ENCODE results near the gene CES2.

GRCh38 chr16:66918355-66918754 lies 17.0 kb upstream of the CES2 start:
- TF ChIP-seq PKNOX1 (IDR thresholded peaks at IDR 0.05): no peak
- TF ChIP-seq KDM1A (IDR thresholded peaks at IDR 0.05; ENCODE audit: borderline replicate concordance): no peak
- TF ChIP-seq CTCF (IDR thresholded peaks at IDR 0.05 in 2 of 3, conservative IDR thresholded peaks at IDR 0.05 in 1 of 3; ENCODE audit: control insufficient read depth in 2 of 3, extremely low read depth in 1 of 3, insufficient read depth in 1 of 3, low read depth in 3 of 3, low read length in 3 of 3): no peak
- no peak for TF ChIP-seq BACH1 (IDR thresholded peaks at IDR 0.05; ENCODE audit: borderline replicate concordance)
- TF ChIP-seq POLR2A (IDR thresholded peaks at IDR 0.05; ENCODE audit: low read depth, low read length): no peak
- TF ChIP-seq, protein P1, sequence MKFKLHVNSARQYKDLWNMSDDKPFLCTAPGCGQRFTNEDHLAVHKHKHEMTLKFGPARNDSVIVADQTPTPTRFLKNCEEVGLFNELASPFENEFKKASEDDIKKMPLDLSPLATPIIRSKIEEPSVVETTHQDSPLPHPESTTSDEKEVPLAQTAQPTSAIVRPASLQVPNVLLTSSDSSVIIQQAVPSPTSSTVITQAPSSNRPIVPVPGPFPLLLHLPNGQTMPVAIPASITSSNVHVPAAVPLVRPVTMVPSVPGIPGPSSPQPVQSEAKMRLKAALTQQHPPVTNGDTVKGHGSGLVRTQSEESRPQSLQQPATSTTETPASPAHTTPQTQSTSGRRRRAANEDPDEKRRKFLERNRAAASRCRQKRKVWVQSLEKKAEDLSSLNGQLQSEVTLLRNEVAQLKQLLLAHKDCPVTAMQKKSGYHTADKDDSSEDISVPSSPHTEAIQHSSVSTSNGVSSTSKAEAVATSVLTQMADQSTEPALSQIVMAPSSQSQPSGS (IDR thresholded peaks at IDR 0.05; ENCODE audit: low read length): no peak
- no peak for TF ChIP-seq REST (IDR thresholded peaks at IDR 0.05; ENCODE audit: low read depth, low read length)
- TF ChIP-seq SP1 (IDR thresholded peaks at IDR 0.05; ENCODE audit: low read depth, low read length): no peak
- TF ChIP-seq NFYB (IDR thresholded peaks at IDR 0.05; ENCODE audit: insufficient read depth, low read depth, low read length): no peak
- no peak for TF ChIP-seq RUNX3 (IDR thresholded peaks at IDR 0.05; ENCODE audit: low read length)
- no peak for TF ChIP-seq RAD51 (IDR thresholded peaks at IDR 0.05)
- no peak for TF ChIP-seq TCF7 (IDR thresholded peaks at IDR 0.05; ENCODE audit: borderline replicate concordance)
- no peak for TF ChIP-seq EZH2 (IDR thresholded peaks at IDR 0.05; ENCODE audit: borderline replicate concordance, control insufficient read depth, low read depth, low read length)
